Measurements from ENCODE around the gene SLC16A5.

GRCh38 chr17:75124041-75124818, 36.5 kb downstream of the SLC16A5 start:
- TF ChIP-seq ARNT (IDR thresholded peaks at IDR 0.05) (no peak), HDGF (IDR thresholded peaks at IDR 0.05; ENCODE audit: borderline replicate concordance) (no peak), ELF4 (IDR thresholded peaks at IDR 0.05) (no peak), FOXM1 (IDR thresholded peaks at IDR 0.05; ENCODE audit: borderline replicate concordance) (no peak), PKNOX1 (IDR thresholded peaks at IDR 0.05) (no peak)

Data from HEK293T (cell line).